Measurements from ENCODE around the gene SPTLC3. TPM values are rescaled to one million over a fixed set of nuclear protein-coding genes. Genes with fewer than 3 reads are reported as not detected.

SPTLC3 gene
- total and polyA plus RNA-seq, 2 donors (not counting 1 experiment from before 2014, with no cell fraction given), result not detected

- no peak for ATAC-seq (ENCODE audit: low read depth)
- WGBS (ENCODE audit: insufficient coverage), result 88% methylated on average over 2 of the region's 3 CpGs
- Histone ChIP-seq H3K9ac (ENCODE audit: low read length) (no peak overlapping the region), H2AFZ (ENCODE audit: insufficient read depth, low read depth, low read length, poor library complexity, severe bottlenecking) (no peak overlapping the region), H3K79me2 (ENCODE audit: control insufficient read depth, insufficient read depth, low read length) (no peaks in the 10 kb centered on the region), H3K4me3 (ENCODE audit: control extremely low read depth in 1 of 5, extremely low read depth in 1 of 5, insufficient read depth in 1 of 5, low read depth in 2 of 5, low read length in 4 of 5) (no peak overlapping the region), H3K4me2 (replicated peaks; ENCODE audit: low read depth, low read length, poor library complexity, severe bottlenecking) (no peak overlapping the region), H3K36me3 (replicated peaks in 1 of 2; ENCODE audit: control extremely low read depth in 1 of 2, control insufficient read depth in 1 of 2, extremely low read depth in 1 of 2, insufficient read depth in 2 of 2, low read length in 1 of 2) (no peaks in the 10 kb centered on the region), H3K27me3 (replicated peaks in 1 of 4; ENCODE audit: control extremely low read depth in 1 of 4, control insufficient read depth in 3 of 4, insufficient read depth in 4 of 4, low read length in 3 of 4) (no peaks in the 10 kb centered on the region), H3K27ac (ENCODE audit: low read length in 2 of 2) (no peak overlapping the region), H3K4me1 (ENCODE audit: control insufficient read depth in 2 of 2, insufficient read depth in 2 of 2, low read length in 2 of 2) (no peaks in the 10 kb centered on the region), H4K20me1 (ENCODE audit: control insufficient read depth, insufficient read depth, low read length, poor library complexity, severe bottlenecking) (no peaks in the 10 kb centered on the region), H3K9me3 (ENCODE audit: control extremely low read depth in 1 of 3, control insufficient read depth in 2 of 3, insufficient read depth in 1 of 3, low read length in 2 of 3) (no peaks in the 10 kb centered on the region)
- no peak overlapping the region for H3K27ac Mint-ChIP-seq
- POLR2A ChIA-PET, result no interaction called here
- H3K9me3 Mint-ChIP-seq (ENCODE audit: insufficient read depth), result no peaks in the 10 kb centered on the region
- intact Hi-C loops (cut with micrococcal nuclease), result no loop called here
- peaks cover 10% of the 10 kb centered on the region for H3K27me3 Mint-ChIP-seq
- CTCF ChIA-PET, result interaction anchor here (0.5 to 1.4 kb wide), 3 partner anchors 21 to 925 kb away, joined by 3 to 5 read pairs (median 4); no protein-coding TSS in a partner anchor
- no peak for DNase-seq
- no peak overlapping the region for H3K4me3 Mint-ChIP-seq
- TF ChIP-seq EZH2 (IDR thresholded peaks at IDR 0.05; ENCODE audit: borderline replicate concordance, insufficient read depth, low read depth, low read length, poor library complexity, severe bottlenecking) (no peak), CTCF (IDR thresholded peaks at IDR 0.05) (no peak)
- H3K4me1 Mint-ChIP-seq, result no peaks in the 10 kb centered on the region
Observed at GRCh38 chr20:13130061-13130706, 121.4 kb downstream of the SPTLC3 start.

GRCh38 chr20:13130707-13131103 lies 121.9 kb downstream of the SPTLC3 start:
- Mint-ChIP-seq H3K4me3 (no peak overlapping the region), H3K9me3 (ENCODE audit: insufficient read depth) (no peaks in the 10 kb centered on the region), H3K27ac (no peak overlapping the region), H3K4me1 (no peaks in the 10 kb centered on the region), H3K27me3 (peaks cover 10% of the 10 kb centered on the region)
- Histone ChIP-seq H3K27ac (ENCODE audit: low read length in 2 of 2) (no peak overlapping the region), H3K9me3 (ENCODE audit: control extremely low read depth in 1 of 3, control insufficient read depth in 2 of 3, insufficient read depth in 1 of 3, low read length in 2 of 3) (no peaks in the 10 kb centered on the region), H3K9ac (ENCODE audit: low read length) (no peak overlapping the region), H3K4me3 (ENCODE audit: control extremely low read depth in 1 of 5, extremely low read depth in 1 of 5, insufficient read depth in 1 of 5, low read depth in 2 of 5, low read length in 4 of 5) (no peak overlapping the region), H3K27me3 (replicated peaks in 1 of 4; ENCODE audit: control extremely low read depth in 1 of 4, control insufficient read depth in 3 of 4, insufficient read depth in 4 of 4, low read length in 3 of 4) (no peaks in the 10 kb centered on the region), H4K20me1 (ENCODE audit: control insufficient read depth, insufficient read depth, low read length, poor library complexity, severe bottlenecking) (no peaks in the 10 kb centered on the region), H3K4me2 (replicated peaks; ENCODE audit: low read depth, low read length, poor library complexity, severe bottlenecking) (no peak overlapping the region), H3K79me2 (ENCODE audit: control insufficient read depth, insufficient read depth, low read length) (no peaks in the 10 kb centered on the region), H3K4me1 (ENCODE audit: control insufficient read depth in 2 of 2, insufficient read depth in 2 of 2, low read length in 2 of 2) (no peaks in the 10 kb centered on the region), H2AFZ (ENCODE audit: insufficient read depth, low read depth, low read length, poor library complexity, severe bottlenecking) (no peak overlapping the region), H3K36me3 (replicated peaks in 1 of 2; ENCODE audit: control extremely low read depth in 1 of 2, control insufficient read depth in 1 of 2, extremely low read depth in 1 of 2, insufficient read depth in 2 of 2, low read length in 1 of 2) (no peaks in the 10 kb centered on the region)
- ATAC-seq (ENCODE audit: low read depth) (no peak), DNase-seq (no peak)
- CTCF ChIA-PET, result interaction anchor here (1.4 kb wide), 1 partner anchor 22 kb away, joined by 4 read pairs; no protein-coding TSS in a partner anchor
- POLR2A ChIA-PET, result no interaction called here
- 80% methylated on average over 1 of the region's 3 CpGs for WGBS (ENCODE audit: insufficient coverage)
- intact Hi-C loops (cut with micrococcal nuclease), result no loop called here
- no peak for TF ChIP-seq CTCF (IDR thresholded peaks at IDR 0.05)
- no peak for TF ChIP-seq EZH2 (IDR thresholded peaks at IDR 0.05; ENCODE audit: borderline replicate concordance, insufficient read depth, low read depth, low read length, poor library complexity, severe bottlenecking)
